IMR-90 (cell line): ENCODE measurements around the gene LAMA3.

Experiments
- CHD1 ChIP-seq: IDR thresholded peaks from 2 replicates; pipeline ENCODE4 v1.6.1; 2012; ENCODE audit warnings: low read depth, low read length, improper control_type of control experiment
- CTCF ChIP-seq: conservative IDR thresholded peaks from 2 replicates; pipeline ENCODE4 v1.5.1; 2012; ENCODE audit warnings: mild to moderate bottlenecking, low read depth, low read length, improper control_type of control experiment
- FOS ChIP-seq: fragments of 150-350 bp; IDR thresholded peaks from 2 replicates; pipeline ENCODE4 v1.6.1; 2016; ENCODE audit warnings: low read depth, low read length
- MAFK ChIP-seq: IDR thresholded peaks from 2 replicates; pipeline ENCODE4 v1.6.1; 2012; ENCODE audit warnings: low read depth, low read length, improper control_type of control experiment
- MAZ ChIP-seq: IDR thresholded peaks from 2 replicates; pipeline ENCODE4 v1.6.1; 2012; ENCODE audit warnings: low read depth, mild to moderate bottlenecking, low read length, improper control_type of control experiment, moderate library complexity, borderline replicate concordance
- MXI1 ChIP-seq: IDR thresholded peaks from 2 replicates; pipeline ENCODE4 v1.6.1; 2012; ENCODE audit warnings: low read depth, mild to moderate bottlenecking, low read length, moderate library complexity, borderline replicate concordance
- NFE2L2 ChIP-seq: fragments of 150-350 bp; IDR thresholded peaks from 2 replicates; pipeline ENCODE4 v1.6.1; 2016; ENCODE audit warnings: low read depth, mild to moderate bottlenecking, low read length
- POLR2A ChIP-seq: IDR thresholded peaks from 2 replicates; pipeline ENCODE4 v1.6.1; 2012; ENCODE audit warnings: mild to moderate bottlenecking, low read depth, low read length
- RAD21 ChIP-seq: IDR thresholded peaks from 2 replicates; pipeline ENCODE4 v1.6.1; 2012; ENCODE audit warnings: low read length, improper control_type of control experiment

GRCh38 chr18:23838233-23838632 is 149.0 kb downstream of the LAMA3 start:
- TF ChIP-seq FOS (no peak), CTCF (no peak), POLR2A (no peak), MAZ (no peak), CHD1 (no peak), NFE2L2 (no peak), MAFK (no peak), RAD21 (no peak), MXI1 (no peak)
